Chondrocyte (in vitro differentiated cells): ENCODE data around the gene PLCB3. TPM values are rescaled to one million over a fixed set of nuclear protein-coding genes. Genes with fewer than 3 reads are reported as not detected.
A peak's percentile ranks its signal among the peaks of the same experiment; 100 is the strongest.

Experiments
- DNase-seq: peaks from one replicate; pipeline ENCODE4 v3.0.0; 2021; ENCODE audit warnings: mixed read lengths, low spot score
- H3K27ac Mint-ChIP-seq: one replicate; pipeline ENCODE4 v1.8.0; 2021; ENCODE audit warnings: mild to moderate bottlenecking, moderate library complexity, mixed read lengths; ENCODE audit not compliant: unreplicated experiment
- H3K27me3 Mint-ChIP-seq: 2 replicates; pipeline ENCODE4 v1.8.0; 2021; ENCODE audit warnings: low read depth, mixed read lengths
- H3K36me3 Mint-ChIP-seq: 2 replicates; pipeline ENCODE4 v1.8.0; 2021; ENCODE audit warnings: low read depth, mixed read lengths
- H3K4me1 Mint-ChIP-seq: 2 replicates; pipeline ENCODE4 v1.8.0; 2021; ENCODE audit warnings: low read depth, mild to moderate bottlenecking, mixed read lengths
- H3K4me3 Mint-ChIP-seq: one replicate; pipeline ENCODE4 v1.8.0; 2021; ENCODE audit warnings: mild to moderate bottlenecking, moderate library complexity, mixed read lengths; ENCODE audit not compliant: unreplicated experiment
- H3K9me3 Mint-ChIP-seq: 2 replicates; pipeline ENCODE4 v1.8.0; 2021; ENCODE audit warnings: low read depth, mixed read lengths
- CTCF ChIP-seq: fragments of 200-600 bp; sonication (generic); IDR thresholded peaks from 2 replicates; pipeline ENCODE4 v1.5.0; 2021; ENCODE audit warnings: antibody characterized with exemption, mild to moderate bottlenecking, moderate library complexity
- total RNA-seq: library from RNA; stranded (reverse); gene quantifications from 3 replicates; pipeline ENCODE4 v1.2.1, GENCODE V29; 2021

The PLCB3 gene
- total RNA-seq, 1 donor from 2014 or later = 47.2 TPM

GRCh38 chr11:64265176-64266160 is 14.1 kb downstream of the PLCB3 start:
- H3K4me1 Mint-ChIP-seq = peaks cover 21% of the 10 kb centered on the region
- H3K27me3 Mint-ChIP-seq = no peaks in the 10 kb centered on the region
- no peak overlapping the region for H3K4me3 Mint-ChIP-seq

GRCh38 chr11:64266339-64266738 is 15.0 kb downstream of the PLCB3 start:
- H3K27me3 Mint-ChIP-seq = no peaks in the 10 kb centered on the region
- no peak for DNase-seq
- peaks cover 21% of the 10 kb centered on the region for H3K4me1 Mint-ChIP-seq
- peaks cover 17% of the 10 kb centered on the region for H3K36me3 Mint-ChIP-seq
- H3K9me3 Mint-ChIP-seq = no peaks in the 10 kb centered on the region
- H3K4me3 Mint-ChIP-seq = no peak overlapping the region
- TF ChIP-seq CTCF = no peak
- no peak overlapping the region for H3K27ac Mint-ChIP-seq

More at GRCh38 chr11:64265176-64266160, 14.1 kb downstream of the PLCB3 start:
- H3K9me3 Mint-ChIP-seq = no peaks in the 10 kb centered on the region
- no peak for TF ChIP-seq CTCF
- H3K36me3 Mint-ChIP-seq = peaks cover 17% of the 10 kb centered on the region
- H3K27ac Mint-ChIP-seq = no peak overlapping the region
- no peak for DNase-seq

- Mint-ChIP-seq H3K9me3 (no peaks in the 10 kb centered on the region), H3K4me3 (no peak overlapping the region), H3K36me3 (peaks cover 14% of the 10 kb centered on the region), H3K27ac (peak overlapping the region; percentile 99), H3K27me3 (no peaks in the 10 kb centered on the region), H3K4me1 (peaks cover 29% of the 10 kb centered on the region)
- no peak for DNase-seq
- TF ChIP-seq CTCF = no peak
Measured at GRCh38 chr11:64267207-64267945, 16.0 kb downstream of the PLCB3 start.

GRCh38 chr11:64268025-64268892 is 16.9 kb downstream of the PLCB3 start:
- H3K9me3 Mint-ChIP-seq = no peaks in the 10 kb centered on the region
- no peaks in the 10 kb centered on the region for H3K27me3 Mint-ChIP-seq
- H3K36me3 Mint-ChIP-seq = peaks cover 8% of the 10 kb centered on the region
- H3K4me3 Mint-ChIP-seq = peak overlapping the region; percentile 91
- H3K27ac Mint-ChIP-seq = peak overlapping the region; percentile 99
- no peak for DNase-seq
- H3K4me1 Mint-ChIP-seq = peaks cover 26% of the 10 kb centered on the region
- TF ChIP-seq CTCF = no peak
